T-helper 2 cell treated with Interferon-gamma antibody and Interleukin-4, amounts not matched to agents 5 μg/mL and 100 μg/mL, for 36 hours (primary cell): ENCODE measurements around the gene GNG13.

Source experiments
- DNase-seq: peaks from one replicate; pipeline ENCODE4 v3.0.0; 2021; ENCODE audit warnings: low spot score
- H3K27ac Mint-ChIP-seq: one replicate; pipeline ENCODE4 v1.8.0; 2021; ENCODE audit warnings: mild to moderate bottlenecking, mixed read lengths
- H3K27me3 Mint-ChIP-seq: one replicate; pipeline ENCODE4 v1.8.0; 2021; ENCODE audit warnings: low read depth, mixed read lengths
- H3K36me3 Mint-ChIP-seq: one replicate; pipeline ENCODE4 v1.8.0; 2021; ENCODE audit warnings: low read depth, mixed read lengths
- H3K4me1 Mint-ChIP-seq: one replicate; pipeline ENCODE4 v1.8.0; 2021; ENCODE audit warnings: low read depth, mixed read lengths
- H3K4me3 Mint-ChIP-seq: one replicate; pipeline ENCODE4 v1.8.0; 2022; ENCODE audit warnings: mild to moderate bottlenecking, moderate library complexity, mixed read lengths
- H3K9me3 Mint-ChIP-seq: one replicate; pipeline ENCODE4 v1.8.0; 2021; ENCODE audit warnings: mixed read lengths

The GNG13 gene

GRCh38 chr16:799948-800833 is at the start of gene GNG13:
Gene GNG13, minus strand, starts transcription at chr16:800734. Its CDS starts 1,657 bp downstream, at chr16:799077.
- DNase-seq, result no peak
- Mint-ChIP-seq H3K9me3 (no peaks in the 10 kb centered on the region), H3K27me3 (peaks cover 6% of the 10 kb centered on the region), H3K4me3 (no peak within 1 kb of the TSS), H3K27ac (no peak within 1 kb of the TSS), H3K36me3 (peaks cover 12% of the 10 kb centered on the region), H3K4me1 (no peaks in the 10 kb centered on the region)

- Mint-ChIP-seq H3K4me3 (no peak overlapping the region), H3K27me3 (no peaks in the 10 kb centered on the region), H3K36me3 (peaks cover 4% of the 10 kb centered on the region), H3K9me3 (peaks cover 13% of the 10 kb centered on the region), H3K27ac (no peak overlapping the region), H3K4me1 (no peaks in the 10 kb centered on the region)
- DNase-seq, result no peak
Observed at GRCh38 chr16:848510-849253, 48.1 kb upstream of the GNG13 start.

- DNase-seq, result no peak
- H3K9me3 Mint-ChIP-seq, result peaks cover 13% of the 10 kb centered on the region
- no peaks in the 10 kb centered on the region for H3K4me1 Mint-ChIP-seq
- H3K4me3 Mint-ChIP-seq, result no peak overlapping the region
- no peaks in the 10 kb centered on the region for H3K27me3 Mint-ChIP-seq
- no peak overlapping the region for H3K27ac Mint-ChIP-seq
- H3K36me3 Mint-ChIP-seq, result peaks cover 4% of the 10 kb centered on the region
Observed at GRCh38 chr16:847681-848445, 47.3 kb upstream of the GNG13 start.

GRCh38 chr16:847151-847550 is 46.6 kb upstream of the GNG13 start:
- no peak for DNase-seq
- Mint-ChIP-seq H3K9me3 (peaks cover 13% of the 10 kb centered on the region), H3K36me3 (peaks cover 4% of the 10 kb centered on the region), H3K27me3 (no peaks in the 10 kb centered on the region), H3K27ac (no peak overlapping the region), H3K4me1 (no peaks in the 10 kb centered on the region), H3K4me3 (no peak overlapping the region)

GRCh38 chr16:845351-845745 is 44.8 kb upstream of the GNG13 start:
- peaks cover 4% of the 10 kb centered on the region for H3K36me3 Mint-ChIP-seq
- H3K27me3 Mint-ChIP-seq, result no peaks in the 10 kb centered on the region
- H3K27ac Mint-ChIP-seq, result no peak overlapping the region
- no peak for DNase-seq
- peaks cover 7% of the 10 kb centered on the region for H3K9me3 Mint-ChIP-seq
- no peaks in the 10 kb centered on the region for H3K4me1 Mint-ChIP-seq
- no peak overlapping the region for H3K4me3 Mint-ChIP-seq

GRCh38 chr16:844638-845350 is 44.3 kb upstream of the GNG13 start:
- no peak for DNase-seq
- Mint-ChIP-seq H3K9me3 (peaks cover 2% of the 10 kb centered on the region), H3K36me3 (no peaks in the 10 kb centered on the region), H3K4me3 (no peak overlapping the region), H3K27ac (no peak overlapping the region), H3K27me3 (no peaks in the 10 kb centered on the region), H3K4me1 (no peaks in the 10 kb centered on the region)

GRCh38 chr16:843771-844170 is 43.2 kb upstream of the GNG13 start:
- DNase-seq, result no peak
- H3K4me3 Mint-ChIP-seq, result no peak overlapping the region
- no peaks in the 10 kb centered on the region for H3K4me1 Mint-ChIP-seq
- no peaks in the 10 kb centered on the region for H3K27me3 Mint-ChIP-seq
- no peaks in the 10 kb centered on the region for H3K36me3 Mint-ChIP-seq
- no peaks in the 10 kb centered on the region for H3K9me3 Mint-ChIP-seq
- H3K27ac Mint-ChIP-seq, result no peak overlapping the region

- no peaks in the 10 kb centered on the region for H3K27me3 Mint-ChIP-seq
- no peak overlapping the region for H3K4me3 Mint-ChIP-seq
- DNase-seq, result no peak
- H3K4me1 Mint-ChIP-seq, result no peaks in the 10 kb centered on the region
- H3K27ac Mint-ChIP-seq, result no peak overlapping the region
- peaks cover 3% of the 10 kb centered on the region for H3K9me3 Mint-ChIP-seq
- no peaks in the 10 kb centered on the region for H3K36me3 Mint-ChIP-seq
Observed at GRCh38 chr16:842711-843560, 42.4 kb upstream of the GNG13 start.

- H3K9me3 Mint-ChIP-seq, result peaks cover 4% of the 10 kb centered on the region
- H3K36me3 Mint-ChIP-seq, result no peaks in the 10 kb centered on the region
- no peak for DNase-seq
- no peaks in the 10 kb centered on the region for H3K27me3 Mint-ChIP-seq
- no peaks in the 10 kb centered on the region for H3K4me1 Mint-ChIP-seq
- H3K4me3 Mint-ChIP-seq, result no peak overlapping the region
- H3K27ac Mint-ChIP-seq, result no peak overlapping the region
Observed at GRCh38 chr16:842061-842476, 41.5 kb upstream of the GNG13 start.

- Mint-ChIP-seq H3K4me3 (no peak overlapping the region), H3K27ac (no peak overlapping the region), H3K9me3 (peaks cover 9% of the 10 kb centered on the region), H3K4me1 (no peaks in the 10 kb centered on the region), H3K36me3 (no peaks in the 10 kb centered on the region), H3K27me3 (no peaks in the 10 kb centered on the region)
- DNase-seq, result no peak
Observed at GRCh38 chr16:841455-842060, 41.0 kb upstream of the GNG13 start.

GRCh38 chr16:840561-841454 is 40.3 kb upstream of the GNG13 start:
- no peak overlapping the region for H3K4me3 Mint-ChIP-seq
- no peaks in the 10 kb centered on the region for H3K27me3 Mint-ChIP-seq

More at GRCh38 chr16:840561-841454, 40.3 kb upstream of the GNG13 start:
- DNase-seq, result no peak
- Mint-ChIP-seq H3K9me3 (peaks cover 14% of the 10 kb centered on the region), H3K4me1 (no peaks in the 10 kb centered on the region), H3K27ac (no peak overlapping the region), H3K36me3 (no peaks in the 10 kb centered on the region)
